Upper lobe of left lung (tissue), 4 donors: Measurements from ENCODE around the gene MEF2C.

ENCODE experiments used
- EP300 ChIP-seq, 4 donors: sonication (generic); formaldehyde crosslinking; IDR thresholded peaks; one replicate each; pipeline ENCODE4 v1.5.1; 2017; ENCODE audit warnings: antibody characterized with exemption in 4 of 4, control low read depth in 2 of 4
- POLR2A ChIP-seq, 4 donors: fragments of 450-650 bp; IDR thresholded peaks; one replicate each; pipeline ENCODE4 v1.5.1; 2016 to 2017; ENCODE audit warnings: antibody characterized with exemption in 4 of 4, mild to moderate bottlenecking in 2 of 4
- POLR2AphosphoS5 ChIP-seq, 2 donors: sonication (generic); formaldehyde crosslinking; IDR thresholded peaks; one replicate each; pipeline ENCODE4 v1.5.1; 2017; ENCODE audit warnings: antibody characterized with exemption in 2 of 2
- TF ChIP-seq, protein P1 (sequence below), 6 experiments: fragments of 450-650 bp in 4 of 6; fragments of 200-600 bp in 2 of 6; sonication (generic) in 2 of 6; IDR thresholded peaks; one replicate each; pipeline ENCODE4 v1.5.1; 2016 to 2019; ENCODE audit warnings: antibody characterized with exemption in 6 of 6

DNA sequence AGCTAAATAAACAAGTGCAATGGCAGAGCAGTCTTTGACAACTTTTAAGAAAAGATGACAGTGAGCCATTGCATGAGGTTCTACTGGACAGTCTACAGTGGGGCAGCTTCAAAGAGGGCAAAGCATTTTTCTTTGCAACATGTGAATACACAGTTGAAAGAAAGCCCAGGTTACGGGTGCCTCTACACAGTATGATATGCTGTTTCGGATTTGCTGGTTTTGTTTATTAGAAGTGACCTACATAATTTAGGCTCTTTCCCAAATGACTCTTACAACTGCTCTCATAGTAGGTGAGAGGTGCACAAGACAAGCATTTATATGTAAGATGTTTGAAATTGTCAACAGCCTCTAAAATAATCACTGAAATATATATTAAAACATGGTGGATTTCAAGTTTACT lies 62.4 kb downstream of the MEF2C start:
- TF ChIP-seq, protein P1, sequence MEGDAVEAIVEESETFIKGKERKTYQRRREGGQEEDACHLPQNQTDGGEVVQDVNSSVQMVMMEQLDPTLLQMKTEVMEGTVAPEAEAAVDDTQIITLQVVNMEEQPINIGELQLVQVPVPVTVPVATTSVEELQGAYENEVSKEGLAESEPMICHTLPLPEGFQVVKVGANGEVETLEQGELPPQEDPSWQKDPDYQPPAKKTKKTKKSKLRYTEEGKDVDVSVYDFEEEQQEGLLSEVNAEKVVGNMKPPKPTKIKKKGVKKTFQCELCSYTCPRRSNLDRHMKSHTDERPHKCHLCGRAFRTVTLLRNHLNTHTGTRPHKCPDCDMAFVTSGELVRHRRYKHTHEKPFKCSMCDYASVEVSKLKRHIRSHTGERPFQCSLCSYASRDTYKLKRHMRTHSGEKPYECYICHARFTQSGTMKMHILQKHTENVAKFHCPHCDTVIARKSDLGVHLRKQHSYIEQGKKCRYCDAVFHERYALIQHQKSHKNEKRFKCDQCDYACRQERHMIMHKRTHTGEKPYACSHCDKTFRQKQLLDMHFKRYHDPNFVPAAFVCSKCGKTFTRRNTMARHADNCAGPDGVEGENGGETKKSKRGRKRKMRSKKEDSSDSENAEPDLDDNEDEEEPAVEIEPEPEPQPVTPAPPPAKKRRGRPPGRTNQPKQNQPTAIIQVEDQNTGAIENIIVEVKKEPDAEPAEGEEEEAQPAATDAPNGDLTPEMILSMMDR (IDR thresholded peaks at IDR 0.05), result no peak
- TF ChIP-seq EP300 (IDR thresholded peaks at IDR 0.05), result no peak
- no peak for TF ChIP-seq POLR2A (IDR thresholded peaks at IDR 0.05)
- TF ChIP-seq POLR2AphosphoS5 (IDR thresholded peaks at IDR 0.05), result no peak
